Right atrium auricular region (tissue), 2 donors: ENCODE data around the gene BCAS1. TPM values are rescaled to one million over a fixed set of nuclear protein-coding genes. Genes with fewer than 3 reads are reported as not detected.

ENCODE experiments used
- DNase-seq: peaks from one replicate; pipeline ENCODE4 v3.0.0-alpha.2; 2019; ENCODE audit warnings: low spot score
- H3K27ac ChIP-seq, 2 donors: fragments of 200-600 bp; sonication (generic); 1 replicate in 1 of 2; 2 replicates in 1 of 2; pipeline ENCODE4 v1.5.1; 2016 to 2019
- H3K27me3 ChIP-seq, 2 donors: fragments of 200-600 bp; sonication (generic); one replicate each; pipeline versions ENCODE4 v1.5.1 to v1.6.0; 2017 to 2019
- H3K36me3 ChIP-seq: fragments of 200-600 bp; sonication (generic); one replicate; pipeline ENCODE4 v1.5.1; 2016
- H3K4me1 ChIP-seq, 2 donors: fragments of 200-600 bp; sonication (generic); one replicate each; pipeline versions ENCODE4 v1.5.1 to v1.6.0; 2017 to 2019
- H3K4me3 ChIP-seq, 2 donors: fragments of 200-600 bp; sonication (generic); 1 replicate in 1 of 2; 2 replicates in 1 of 2; pipeline ENCODE4 v1.5.1; 2017 to 2019; ENCODE audit warnings: mild to moderate bottlenecking in 1 of 2, moderate library complexity in 1 of 2
- H3K9me3 ChIP-seq, 2 donors: fragments of 200-600 bp; sonication (generic); one replicate each; pipeline ENCODE4 v1.5.1; 2019
- total RNA-seq, 2 donors: library from RNA; depleted of rRNA; stranded (reverse); fragments of >200 nt; gene quantifications; one replicate each; pipeline ENCODE4 v1.1.0, GENCODE V29; 2016
- TF ChIP-seq, protein P1 (sequence below), 2 donors: fragments of 200-600 bp; sonication (generic); IDR thresholded peaks; one replicate each; pipeline ENCODE4 v1.5.1; 2019; ENCODE audit warnings: antibody characterized with exemption in 2 of 2

Gene BCAS1
- total RNA-seq, 2 donors from 2014 or later = not detected

DNA sequence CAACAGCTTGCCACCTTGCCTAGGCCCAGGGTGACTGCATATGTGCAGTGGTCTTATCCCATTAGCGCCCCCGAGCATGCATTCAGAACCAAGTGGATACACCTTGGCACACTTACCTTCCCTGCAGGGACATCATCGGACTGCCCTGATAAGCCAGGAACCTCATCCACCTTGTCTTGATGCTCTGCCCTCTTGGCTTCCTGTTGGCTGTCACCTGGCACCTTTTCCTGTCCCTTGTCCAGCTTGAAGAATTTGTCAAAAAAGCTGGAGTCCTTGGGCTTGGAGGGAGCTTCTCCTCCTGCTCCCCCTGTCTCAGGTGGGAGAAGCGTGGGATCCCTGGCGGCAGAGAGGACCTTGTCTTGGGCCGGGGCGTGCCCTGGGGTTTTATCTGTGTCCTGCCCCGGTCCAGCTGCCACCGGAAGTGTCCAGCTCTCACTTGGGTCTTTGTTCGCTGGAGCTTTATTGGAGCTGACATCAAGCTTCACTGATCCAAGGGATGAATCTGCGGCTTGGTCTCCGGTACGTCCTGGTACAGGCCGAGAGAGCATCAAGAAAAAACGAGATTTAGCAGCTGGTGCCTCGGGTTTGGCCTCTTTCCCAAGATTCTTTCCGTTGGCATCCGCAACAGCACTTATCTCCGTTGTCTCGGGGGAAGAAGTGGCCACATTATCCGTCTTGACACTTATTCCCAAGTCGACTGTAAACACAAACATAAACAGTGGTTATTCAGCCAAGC lies 42.0 kb downstream of the BCAS1 start:
- TF ChIP-seq, protein P1, sequence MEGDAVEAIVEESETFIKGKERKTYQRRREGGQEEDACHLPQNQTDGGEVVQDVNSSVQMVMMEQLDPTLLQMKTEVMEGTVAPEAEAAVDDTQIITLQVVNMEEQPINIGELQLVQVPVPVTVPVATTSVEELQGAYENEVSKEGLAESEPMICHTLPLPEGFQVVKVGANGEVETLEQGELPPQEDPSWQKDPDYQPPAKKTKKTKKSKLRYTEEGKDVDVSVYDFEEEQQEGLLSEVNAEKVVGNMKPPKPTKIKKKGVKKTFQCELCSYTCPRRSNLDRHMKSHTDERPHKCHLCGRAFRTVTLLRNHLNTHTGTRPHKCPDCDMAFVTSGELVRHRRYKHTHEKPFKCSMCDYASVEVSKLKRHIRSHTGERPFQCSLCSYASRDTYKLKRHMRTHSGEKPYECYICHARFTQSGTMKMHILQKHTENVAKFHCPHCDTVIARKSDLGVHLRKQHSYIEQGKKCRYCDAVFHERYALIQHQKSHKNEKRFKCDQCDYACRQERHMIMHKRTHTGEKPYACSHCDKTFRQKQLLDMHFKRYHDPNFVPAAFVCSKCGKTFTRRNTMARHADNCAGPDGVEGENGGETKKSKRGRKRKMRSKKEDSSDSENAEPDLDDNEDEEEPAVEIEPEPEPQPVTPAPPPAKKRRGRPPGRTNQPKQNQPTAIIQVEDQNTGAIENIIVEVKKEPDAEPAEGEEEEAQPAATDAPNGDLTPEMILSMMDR (IDR thresholded peaks at IDR 0.05) = no peak
- no peak overlapping the region for H3K27ac ChIP-seq
- no peak overlapping the region for H3K4me3 ChIP-seq
- H3K4me1 ChIP-seq = no peaks in the 10 kb centered on the region
- H3K9me3 ChIP-seq = no peaks in the 10 kb centered on the region
- no peaks in the 10 kb centered on the region for H3K27me3 ChIP-seq
- H3K36me3 ChIP-seq = no peaks in the 10 kb centered on the region
- no peak for DNase-seq

DNA sequence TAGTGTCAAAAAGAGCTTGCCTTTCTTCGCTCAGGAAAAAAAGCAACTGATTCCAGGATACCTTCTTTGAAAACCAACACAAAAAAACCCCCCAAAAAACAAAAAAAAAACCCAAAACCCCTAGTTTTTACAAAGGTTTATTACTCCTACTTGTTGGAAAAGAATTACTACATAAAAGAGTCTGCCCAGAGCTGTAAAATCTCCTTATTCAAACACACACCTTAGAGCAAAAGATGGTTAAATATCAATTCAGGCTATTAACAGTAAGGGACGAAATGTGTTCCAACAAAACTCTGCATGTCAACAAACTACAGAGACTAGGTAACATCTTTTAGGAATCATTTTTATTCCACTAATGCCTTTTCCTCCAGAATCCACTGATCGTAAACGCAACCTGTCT lies 42.7 kb downstream of the BCAS1 start:
- Histone ChIP-seq H3K27me3 (no peaks in the 10 kb centered on the region), H3K36me3 (no peaks in the 10 kb centered on the region), H3K4me3 (no peak overlapping the region), H3K9me3 (no peaks in the 10 kb centered on the region), H3K27ac (no peak overlapping the region), H3K4me1 (no peaks in the 10 kb centered on the region)
- TF ChIP-seq, protein P1 (IDR thresholded peaks at IDR 0.05) = no peak
- DNase-seq = no peak

DNA sequence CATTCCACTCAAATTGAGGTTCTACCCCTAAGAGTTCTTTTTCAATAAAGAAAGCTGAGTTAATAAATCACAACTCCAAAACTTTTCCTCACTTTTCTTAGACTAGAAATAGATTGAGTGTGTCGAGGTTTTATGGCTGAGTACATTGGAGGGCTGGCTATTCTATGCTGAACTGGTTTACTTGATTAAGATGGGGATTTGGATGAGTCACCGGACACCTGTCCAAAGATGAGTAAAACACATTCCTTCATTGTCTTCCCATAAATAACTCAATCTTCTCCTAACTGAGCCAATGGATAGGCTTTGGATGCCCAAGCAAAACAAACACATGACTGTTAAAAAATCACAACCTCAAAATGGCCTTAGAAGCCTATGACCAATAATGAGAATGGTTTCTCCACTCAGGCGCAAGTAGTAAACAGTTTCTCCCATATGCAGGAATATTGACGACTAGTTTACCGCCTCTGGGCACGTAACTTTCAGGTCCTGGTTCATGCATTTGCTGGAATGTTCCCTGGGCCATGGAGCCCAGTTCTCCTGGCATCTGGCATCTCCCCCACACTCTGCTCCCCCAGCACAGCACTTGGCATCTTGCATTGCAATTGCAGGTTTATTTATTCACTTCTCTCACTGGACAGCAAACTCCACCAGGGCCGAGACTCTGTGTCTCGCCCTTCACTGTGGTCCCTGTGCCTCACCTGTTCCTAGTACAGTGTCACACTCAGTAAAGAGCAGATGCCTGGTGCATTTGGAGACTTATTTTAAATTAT lies 43.9 kb downstream of the BCAS1 start:
- TF ChIP-seq, protein P1 (IDR thresholded peaks at IDR 0.05) = no peak
- H3K4me3 ChIP-seq = no peak overlapping the region

DNA sequence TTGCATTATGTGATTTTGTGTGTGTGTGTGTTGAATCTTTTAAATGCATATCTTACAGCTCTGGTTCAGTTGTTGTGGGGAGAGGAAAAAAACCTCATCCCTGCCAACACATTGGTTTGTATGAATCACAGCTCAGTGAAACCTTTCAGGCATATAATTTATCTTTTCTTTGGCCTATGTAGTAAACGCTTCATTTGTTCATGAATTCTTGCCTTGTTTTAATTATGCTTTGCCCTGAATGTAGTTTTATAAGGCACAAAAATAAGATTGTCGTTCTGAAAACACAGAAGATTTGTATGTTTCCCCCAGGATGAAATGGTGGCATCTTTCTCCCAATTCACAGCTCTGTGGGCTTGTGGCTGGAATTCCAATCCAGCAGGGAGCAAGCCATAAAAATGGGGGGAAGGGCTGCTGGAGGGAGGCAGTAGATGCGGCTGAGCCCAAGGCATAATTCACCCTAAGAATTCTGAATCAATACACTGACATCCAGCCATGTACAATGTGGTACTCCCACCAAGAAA lies 45.1 kb downstream of the BCAS1 start:
- H3K27ac ChIP-seq = no peak overlapping the region
- no peaks in the 10 kb centered on the region for H3K36me3 ChIP-seq
- no peaks in the 10 kb centered on the region for H3K27me3 ChIP-seq
- H3K4me3 ChIP-seq = no peak overlapping the region
- H3K9me3 ChIP-seq = no peaks in the 10 kb centered on the region
- DNase-seq = no peak
- H3K4me1 ChIP-seq = no peaks in the 10 kb centered on the region
- TF ChIP-seq, protein P1 (IDR thresholded peaks at IDR 0.05) = no peak

More for the DNA sequence above, 43.9 kb downstream of the BCAS1 start:
- no peaks in the 10 kb centered on the region for H3K27me3 ChIP-seq
- no peaks in the 10 kb centered on the region for H3K4me1 ChIP-seq
- H3K27ac ChIP-seq = no peak overlapping the region
- no peaks in the 10 kb centered on the region for H3K36me3 ChIP-seq
- H3K9me3 ChIP-seq = no peaks in the 10 kb centered on the region
- DNase-seq = no peak

DNA sequence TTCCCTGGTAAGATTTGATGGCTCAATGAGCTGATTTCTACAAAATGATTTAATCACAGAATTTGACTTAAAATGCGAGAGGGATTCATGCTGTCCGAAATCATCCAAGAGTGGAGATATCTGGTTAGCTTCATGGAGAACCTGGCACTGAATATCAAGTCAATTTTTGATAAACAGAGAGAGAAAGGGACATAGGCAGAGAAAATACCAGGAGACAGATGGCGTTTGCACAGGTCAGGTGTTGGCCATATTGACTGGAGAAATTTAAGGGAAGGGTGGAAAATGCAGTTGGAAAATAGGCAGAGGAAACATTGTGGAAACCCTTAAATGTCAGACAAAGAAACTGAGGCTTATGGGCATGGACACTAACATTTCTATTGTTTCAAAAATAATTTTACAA lies 47.0 kb downstream of the BCAS1 start:
- Histone ChIP-seq H3K36me3 (no peaks in the 10 kb centered on the region), H3K4me1 (no peaks in the 10 kb centered on the region), H3K9me3 (no peaks in the 10 kb centered on the region), H3K4me3 (no peak overlapping the region), H3K27me3 (no peaks in the 10 kb centered on the region), H3K27ac (no peak overlapping the region)
- TF ChIP-seq, protein P1 (IDR thresholded peaks at IDR 0.05) = no peak
- DNase-seq = no peak
